CD4-positive, alpha-beta T cell treated with Interleukin-2 at 100 ng/mL for 4 hours (primary cell): Measurements from ENCODE around the gene SNORC.
"Not testable (repeated sequence)": the region's sequence is repeated elsewhere in the genome, so short reads cannot be mapped to it uniquely, and the experiment has no call there.

Experiments used
- DNase-seq: peaks from one replicate; pipeline ENCODE4 v3.0.0-alpha.2; 2020; ENCODE audit warnings: low spot score

The SNORC gene

GRCh38 chr2:232896720-232897597 lies 26.9 kb downstream of the SNORC start:
- no peak for DNase-seq

- DNase-seq, result no peak
Measured at GRCh38 chr2:232897598-232898408, 27.7 kb downstream of the SNORC start.

- DNase-seq, result no peak
Measured at GRCh38 chr2:232898592-232899543, 28.8 kb downstream of the SNORC start.

GRCh38 chr2:232900811-232901735 lies 31.0 kb downstream of the SNORC start:
- no peak for DNase-seq

- no peak for DNase-seq
Measured at GRCh38 chr2:232901736-232902578, 31.9 kb downstream of the SNORC start.

- no peak for DNase-seq
Measured at GRCh38 chr2:232903989-232904388, 33.9 kb downstream of the SNORC start.

GRCh38 chr2:232906867-232907717 lies 37.0 kb downstream of the SNORC start:
- not testable (repeated sequence) for DNase-seq

- not testable (repeated sequence) for DNase-seq
Measured at GRCh38 chr2:232907718-232908085, 37.6 kb downstream of the SNORC start.

GRCh38 chr2:232908695-232909094 lies 38.6 kb downstream of the SNORC start:
- no peak for DNase-seq

GRCh38 chr2:232910376-232910775 lies 40.3 kb downstream of the SNORC start:
- DNase-seq, result no peak

GRCh38 chr2:232911712-232912277 lies 41.7 kb downstream of the SNORC start:
- DNase-seq, result no peak

GRCh38 chr2:232913903-232914302 lies 43.8 kb downstream of the SNORC start:
- DNase-seq, result no peak

GRCh38 chr2:232919141-232919540 lies 49.1 kb downstream of the SNORC start:
- DNase-seq, result no peak

- no peak for DNase-seq
Measured at GRCh38 chr2:232920055-232920454, 50.0 kb downstream of the SNORC start.

GRCh38 chr2:232920760-232921159 lies 50.7 kb downstream of the SNORC start:
- DNase-seq, result no peak

GRCh38 chr2:232924433-232924832 lies 54.4 kb downstream of the SNORC start:
- DNase-seq, result no peak

GRCh38 chr2:232925153-232925820 lies 55.2 kb downstream of the SNORC start:
- DNase-seq, result no peak

- no peak for DNase-seq
Measured at GRCh38 chr2:232925821-232926156, 55.7 kb downstream of the SNORC start.
